Sigmoid colon (tissue), 7 donors: ENCODE data around the gene MYLK4. TPM values are rescaled to one million over a fixed set of nuclear protein-coding genes. Genes with fewer than 3 reads are reported as not detected.

Experiments
- DNase-seq: peaks from one replicate; pipeline ENCODE4 v3.0.0-alpha.2; 2019
- H3K27ac ChIP-seq, 4 donors: fragments of 200-600 bp; sonication (generic); one replicate each; pipeline ENCODE4 v1.5.1; 2016 to 2019; ENCODE audit warnings: mild to moderate bottlenecking in 1 of 4
- H3K27me3 ChIP-seq, 3 donors: fragments of 200-600 bp; sonication (generic); one replicate each; pipeline ENCODE4 v1.5.1; 2019; ENCODE audit warnings: mild to moderate bottlenecking in 1 of 3
- H3K36me3 ChIP-seq, 4 donors: fragments of 200-600 bp; sonication (generic); one replicate each; pipeline ENCODE4 v1.5.1; 2016 to 2019
- H3K4me1 ChIP-seq, 4 donors: fragments of 200-600 bp; sonication (generic); one replicate each; pipeline ENCODE4 v1.5.1; 2017 to 2019
- H3K4me3 ChIP-seq, 4 donors: fragments of 200-600 bp; sonication (generic); one replicate each; pipeline ENCODE4 v1.5.1; 2017 to 2019; ENCODE audit warnings: mild to moderate bottlenecking in 2 of 4, moderate library complexity in 1 of 4
- H3K9me3 ChIP-seq, 4 donors: fragments of 200-600 bp in 3 of 4; sonication (generic) in 3 of 4; one replicate each; pipeline versions ENCODE4 v1.5.1 to v1.6.1; 2013 to 2019
- EP300 ChIP-seq, 4 donors: sonication (generic); formaldehyde crosslinking; IDR thresholded peaks; one replicate each; pipeline ENCODE4 v1.6.1; 2017; ENCODE audit warnings: antibody characterized with exemption in 4 of 4
- POLR2A ChIP-seq, 2 donors: fragments of 450-650 bp; IDR thresholded peaks; one replicate each; pipeline ENCODE4 v1.6.1; 2016; ENCODE audit warnings: antibody characterized with exemption in 2 of 2, mild to moderate bottlenecking in 2 of 2, moderate library complexity in 2 of 2
- POLR2AphosphoS5 ChIP-seq, 4 donors: sonication (generic); formaldehyde crosslinking; IDR thresholded peaks; one replicate each; pipeline ENCODE4 v1.6.1; 2017; ENCODE audit warnings: antibody characterized with exemption in 4 of 4
- WGBS, 2 donors: extraction: QIAGEN DNeasy Blood & Tissue Kit; methylation state at CpG; one replicate each; pipeline ENCODE4 v1.1.7; 2013; 5-methylcytosine and 5-hydroxymethylcytosine counted together
- intact Hi-C: fragments of 100-400 bp; cut with DNase I; formaldehyde crosslinking; loops from one replicate; pipeline ENCODE4 v1.15.1; 2023
- polyA plus RNA-seq, 3 donors: library from polyadenylated mRNA; stranded (reverse); fragments of 200-250 nt; gene quantifications; one replicate each; pipeline ENCODE4 v1.2.3, GENCODE V29; 2013
- total RNA-seq, 4 donors: library from RNA; depleted of rRNA; stranded (reverse); fragments of >200 nt; gene quantifications; one replicate each; pipeline ENCODE4 v1.1.0, GENCODE V29; 2016
- TF ChIP-seq, protein P1 (sequence below), 4 experiments: fragments of 450-650 bp in 3 of 4; fragments of 200-600 bp in 1 of 4; IDR thresholded peaks; one replicate each; pipeline ENCODE4 v1.5.1; 2016 to 2019; ENCODE audit warnings: antibody characterized with exemption in 4 of 4, mild to moderate bottlenecking in 3 of 4, moderate library complexity in 2 of 4
- donor health status: healthy with polysubstance abuse.
- donor health status: Bipolar disorder and iron deficiency.
- donor health status: healthy.

MYLK4 gene
- total and polyA plus RNA-seq, 7 donors: under 0.01 to 1.1 (median 0.32) TPM; not detected in 1

DNA sequence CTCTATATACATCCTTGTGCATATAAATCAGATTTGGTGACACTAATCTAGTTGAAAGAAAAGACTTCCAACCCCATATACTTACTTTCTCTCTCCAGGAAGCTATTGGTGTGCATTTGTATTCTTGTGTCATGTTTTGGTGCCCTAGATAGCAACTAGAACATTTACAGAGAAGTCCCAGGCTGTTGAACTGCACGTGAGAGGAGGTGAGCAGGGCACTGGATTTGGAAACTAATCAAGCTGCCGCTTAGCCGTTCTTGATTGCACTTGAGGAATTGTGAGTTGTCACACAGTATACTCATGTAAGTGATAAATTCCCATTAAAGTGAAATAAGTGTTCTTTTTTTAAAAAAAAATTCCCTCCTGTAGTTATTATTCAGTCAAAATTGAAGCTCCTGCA is 22.1 kb upstream of the MYLK4 start:
- Histone ChIP-seq H3K4me3 (no peak overlapping the region), H3K4me1 (peaks cover 0 to 48% (median 28%) of the 10 kb centered on the region in 4 donors), H3K36me3 (peaks cover 0 to 32% (median 3%) of the 10 kb centered on the region in 4 donors), H3K27me3 (no peaks in the 10 kb centered on the region), H3K27ac (no peak overlapping the region), H3K9me3 (no peaks in the 10 kb centered on the region)
- 90 to 96% methylated on average over 3 of the region's 3 CpGs for WGBS, 2 donors
- no peak for DNase-seq
- TF ChIP-seq POLR2AphosphoS5 (IDR thresholded peaks at IDR 0.05) (no peak), POLR2A (IDR thresholded peaks at IDR 0.05) (no peak), EP300 (IDR thresholded peaks at IDR 0.05) (no peak)
- TF ChIP-seq, protein P1, sequence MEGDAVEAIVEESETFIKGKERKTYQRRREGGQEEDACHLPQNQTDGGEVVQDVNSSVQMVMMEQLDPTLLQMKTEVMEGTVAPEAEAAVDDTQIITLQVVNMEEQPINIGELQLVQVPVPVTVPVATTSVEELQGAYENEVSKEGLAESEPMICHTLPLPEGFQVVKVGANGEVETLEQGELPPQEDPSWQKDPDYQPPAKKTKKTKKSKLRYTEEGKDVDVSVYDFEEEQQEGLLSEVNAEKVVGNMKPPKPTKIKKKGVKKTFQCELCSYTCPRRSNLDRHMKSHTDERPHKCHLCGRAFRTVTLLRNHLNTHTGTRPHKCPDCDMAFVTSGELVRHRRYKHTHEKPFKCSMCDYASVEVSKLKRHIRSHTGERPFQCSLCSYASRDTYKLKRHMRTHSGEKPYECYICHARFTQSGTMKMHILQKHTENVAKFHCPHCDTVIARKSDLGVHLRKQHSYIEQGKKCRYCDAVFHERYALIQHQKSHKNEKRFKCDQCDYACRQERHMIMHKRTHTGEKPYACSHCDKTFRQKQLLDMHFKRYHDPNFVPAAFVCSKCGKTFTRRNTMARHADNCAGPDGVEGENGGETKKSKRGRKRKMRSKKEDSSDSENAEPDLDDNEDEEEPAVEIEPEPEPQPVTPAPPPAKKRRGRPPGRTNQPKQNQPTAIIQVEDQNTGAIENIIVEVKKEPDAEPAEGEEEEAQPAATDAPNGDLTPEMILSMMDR (IDR thresholded peaks at IDR 0.05): no peak
- intact Hi-C loops: no loop called here

DNA sequence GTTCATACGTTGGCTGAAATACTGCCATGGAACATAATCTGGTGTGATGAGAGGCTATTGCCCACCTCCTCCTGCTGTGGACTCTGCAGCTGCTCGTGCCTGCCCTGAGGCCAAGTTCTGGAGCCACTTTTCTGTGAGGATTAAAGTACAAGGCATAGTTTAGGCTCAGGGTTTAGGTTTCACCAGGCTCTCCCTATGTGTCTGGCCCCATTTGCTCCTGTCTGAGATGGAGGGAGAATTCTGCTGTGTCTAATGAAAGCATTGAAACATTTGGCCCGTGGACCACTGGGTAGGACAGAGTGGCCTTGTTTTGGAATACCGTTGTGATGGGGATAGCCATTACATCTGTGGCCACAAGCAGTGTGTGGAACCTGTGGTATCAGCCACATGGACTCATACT is 20.4 kb upstream of the MYLK4 start:
- no peak for DNase-seq
- intact Hi-C loops: no loop called here
- no peaks in the 10 kb centered on the region for H3K9me3 ChIP-seq
- no peak overlapping the region for H3K4me3 ChIP-seq
- 92 to 93% methylated on average over 4 of the region's 4 CpGs for WGBS, 2 donors
- no peaks in the 10 kb centered on the region for H3K27me3 ChIP-seq
- H3K4me1 ChIP-seq: peaks cover 0 to 56% (median 37%) of the 10 kb centered on the region in 4 donors
- no peak for TF ChIP-seq EP300 (IDR thresholded peaks at IDR 0.05)
- no peak for TF ChIP-seq POLR2AphosphoS5 (IDR thresholded peaks at IDR 0.05)
- no peak overlapping the region for H3K27ac ChIP-seq
- peaks cover 0 to 32% (median 3%) of the 10 kb centered on the region in 4 donors for H3K36me3 ChIP-seq

DNA sequence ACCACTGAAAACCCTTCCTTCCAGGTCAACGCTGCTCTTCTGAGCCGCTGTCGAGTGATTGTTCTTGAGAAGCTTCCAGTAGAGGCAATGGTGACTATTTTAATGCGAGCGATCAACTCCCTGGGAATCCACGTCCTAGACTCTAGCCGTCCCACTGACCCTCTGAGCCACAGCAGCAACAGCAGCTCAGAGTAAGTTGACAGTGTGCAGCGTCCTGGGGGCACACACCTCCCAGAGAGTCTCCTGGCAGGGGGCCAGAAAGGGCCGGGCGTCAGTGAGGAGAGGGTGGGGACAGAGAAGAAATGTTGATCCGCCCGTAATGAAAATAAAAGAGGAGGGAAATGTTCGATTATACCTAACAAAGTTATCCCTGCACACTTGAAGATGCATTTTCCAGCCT is 19.4 kb upstream of the MYLK4 start:
- Histone ChIP-seq H3K36me3 (peaks cover 0 to 32% (median 3%) of the 10 kb centered on the region in 4 donors), H3K27me3 (no peaks in the 10 kb centered on the region), H3K27ac (no peak overlapping the region), H3K4me1 (peaks cover 0 to 56% (median 37%) of the 10 kb centered on the region in 4 donors), H3K4me3 (no peak overlapping the region), H3K9me3 (no peaks in the 10 kb centered on the region)
- intact Hi-C loops: no loop called here
- 63 to 71% methylated on average over 13 of the region's 13 CpGs for WGBS, 2 donors
- TF ChIP-seq, protein P1 (IDR thresholded peaks at IDR 0.05): no peak
- no peak for TF ChIP-seq POLR2AphosphoS5 (IDR thresholded peaks at IDR 0.05)
- TF ChIP-seq EP300 (IDR thresholded peaks at IDR 0.05): no peak
- TF ChIP-seq POLR2A (IDR thresholded peaks at IDR 0.05): no peak
- DNase-seq: no peak

DNA sequence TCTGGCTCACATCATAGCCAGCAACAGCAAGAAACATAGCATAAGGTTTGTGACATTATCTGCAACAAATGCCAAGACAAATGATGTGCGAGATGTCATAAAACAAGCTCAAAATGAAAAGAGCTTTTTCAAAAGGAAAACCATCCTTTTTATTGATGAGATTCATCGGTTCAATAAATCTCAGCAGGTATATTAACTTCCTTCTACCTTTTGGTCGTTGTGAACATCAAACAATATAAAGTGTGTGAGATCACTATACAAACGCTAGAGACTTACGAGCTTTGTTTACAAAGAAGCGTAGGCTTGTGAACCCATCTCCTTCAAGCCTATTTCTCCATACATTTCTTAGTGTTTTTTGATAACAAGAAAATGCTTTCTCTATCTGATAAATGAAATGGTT is 18.0 kb upstream of the MYLK4 start:
- H3K4me3 ChIP-seq: no peak overlapping the region
- intact Hi-C loops: loop anchor here (5.0 to 10.0 kb wide), 3 partner anchors 219 to 1256 kb away; partner anchors contain the start of gene RIPK1
- peaks cover 0 to 24% (median 3%) of the 10 kb centered on the region in 4 donors for H3K36me3 ChIP-seq
- H3K9me3 ChIP-seq: no peaks in the 10 kb centered on the region
- WGBS, 2 donors: 12 to 38% methylated on average over 6 of the region's 6 CpGs
- H3K27ac ChIP-seq: peak overlapping the region in 1 of 4 donors; percentile 3
- no peaks in the 10 kb centered on the region for H3K27me3 ChIP-seq
- DNase-seq: no peak
- H3K4me1 ChIP-seq: peaks cover 0 to 63% (median 41%) of the 10 kb centered on the region in 4 donors
- TF ChIP-seq POLR2A (IDR thresholded peaks at IDR 0.05): no peak
- TF ChIP-seq POLR2AphosphoS5 (IDR thresholded peaks at IDR 0.05): no peak
- TF ChIP-seq EP300 (IDR thresholded peaks at IDR 0.05): no peak
- TF ChIP-seq, protein P1 (IDR thresholded peaks at IDR 0.05): no peak

DNA sequence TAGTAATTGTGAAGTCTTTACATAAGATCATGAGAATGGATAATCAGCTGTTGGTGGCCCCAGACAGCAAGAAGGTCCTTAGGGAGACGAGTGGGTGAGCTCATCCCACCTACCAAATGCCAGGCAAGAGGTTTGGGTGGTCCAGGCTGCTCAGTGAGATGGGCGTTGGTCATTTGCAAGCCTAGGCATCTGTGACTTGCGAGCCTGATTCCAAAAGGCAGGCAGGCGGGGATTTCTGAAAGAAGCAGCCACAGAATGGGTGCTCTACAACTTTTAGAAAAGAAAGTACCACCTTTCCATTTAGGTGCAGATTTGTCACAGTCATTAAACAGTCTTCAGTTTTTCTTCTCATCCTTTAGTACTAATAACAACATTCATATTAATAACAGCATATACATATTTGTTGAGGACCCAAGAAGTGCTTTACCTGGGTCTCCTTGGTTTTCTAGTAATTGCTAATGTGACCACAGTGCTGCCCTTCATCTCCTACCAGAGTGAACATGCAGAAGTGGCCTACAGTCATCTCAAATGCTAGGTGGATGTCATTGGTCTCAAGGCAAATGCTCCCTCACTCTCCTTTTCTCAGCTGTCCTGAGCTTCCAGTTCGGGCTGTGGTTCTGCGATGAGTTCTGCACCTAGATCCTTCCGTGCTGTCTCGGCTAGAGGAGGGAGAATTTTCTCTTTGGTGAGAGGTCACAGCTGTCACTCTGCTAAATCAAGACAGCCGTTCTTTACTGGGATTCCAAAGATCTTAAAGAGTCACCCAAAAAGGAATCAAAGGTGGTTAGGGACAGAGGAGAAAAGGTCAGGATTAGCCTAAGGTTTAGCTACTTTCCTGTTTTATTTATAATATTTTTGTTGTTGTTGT is 17.2 kb upstream of the MYLK4 start:
- Histone ChIP-seq H3K4me1 (peaks cover 0 to 61% (median 37%) of the 10 kb centered on the region in 4 donors), H3K9me3 (no peaks in the 10 kb centered on the region), H3K27me3 (no peaks in the 10 kb centered on the region), H3K27ac (peak overlapping the region in 3 of 4 donors; percentile 94 to 98 (median 95)), H3K36me3 (peaks cover 0 to 16% (median 3%) of the 10 kb centered on the region in 4 donors), H3K4me3 (peak overlapping the region in 3 of 4 donors; percentile 88 to 96 (median 92))
- WGBS, 2 donors: 46 to 62% methylated on average over 9 of the region's 9 CpGs
- no peak for DNase-seq
- TF ChIP-seq POLR2A (IDR thresholded peaks at IDR 0.05) (no peak), EP300 (IDR thresholded peaks at IDR 0.05) (no peak), POLR2AphosphoS5 (IDR thresholded peaks at IDR 0.05) (no peak)
- TF ChIP-seq, protein P1 (IDR thresholded peaks at IDR 0.05): no peak
- intact Hi-C loops: loop anchor here (5.0 to 10.0 kb wide), 3 partner anchors 219 to 1257 kb away; partner anchors contain the start of gene RIPK1
